HCT116 (cell line): ENCODE results near the gene THEMIS. TPM values are rescaled to one million over a fixed set of nuclear protein-coding genes. Genes with fewer than 3 reads are reported as not detected.

Source experiments
- ATAC-seq: fragments of 200-7000 bp; cut with Tn5 transposase; 2 replicates; pipeline ENCODE4 v1.9.1; 2020; ENCODE audit warnings: mild to moderate bottlenecking, moderate library complexity
- BruUV-seq: library from RNA; stranded (reverse); fragments of 400-500 nt; replicated peaks from 2 replicates; lab custom pipeline; 2021; lab: Mats Ljungman, UMichigan
- CTCF ChIA-PET: fragments of 300-600 bp; sonication (Branson Sonifier 250); formaldehyde crosslinking; loops from one replicate; lab custom pipeline; 2021; ENCODE audit warnings: antibody characterized with exemption; lab: Charles Lee
- POLR2A ChIA-PET: fragments of 300-600, 350-600 bp; sonication (Branson Sonifier 250); formaldehyde crosslinking; loops from one replicate; lab custom pipeline; 2021; ENCODE audit warnings: antibody characterized with exemption; lab: Charles Lee
- RAD21 ChIA-PET, 2 experiments: fragments of 300-600 bp; sonication (Branson Sonifier 250); formaldehyde crosslinking; loops; one replicate each; lab custom pipeline; 2023; ENCODE audit warnings: low total read pairs in 2 of 2; ENCODE audit not compliant: uncharacterized antibody in 2 of 2, unreplicated experiment in 2 of 2, low non-redundant PET in 1 of 2; lab: Charles Lee
- DNase-seq: peaks from one replicate; pipeline ENCODE4 v3.0.0-alpha.2; 2010; ENCODE audit warnings: low read depth, low spot score
- H2AFZ ChIP-seq: fragments of 200-600 bp; shearing (Covaris generic), sonication (generic); 2 replicates; pipeline ENCODE4 v1.6.1; 2017; ENCODE audit warnings: low read depth, mixed run types, mixed read lengths, antibody characterized with exemption, low read length; ENCODE audit not compliant: poor library complexity, severe bottlenecking
- H3K27ac ChIP-seq: 2 replicates; pipeline ENCODE4 v1.5.1; 2012; ENCODE audit warnings: low read depth, low read length
- H3K27me3 ChIP-seq: fragments of 200-600 bp; sonication (generic); 2 replicates; pipeline ENCODE4 v1.6.1; 2016; ENCODE audit warnings: mixed run types, low read length, mixed read lengths; ENCODE audit not compliant: insufficient read depth
- H3K36me3 ChIP-seq, 2 experiments: fragments of 200-500 bp in 1 of 2; fragments of 200-600 bp in 1 of 2; sonication (Bioruptor generic) in 1 of 2; sonication (generic) in 1 of 2; 2 replicates each; pipeline versions ENCODE4 v1.5.1 to v1.6.1; 2014 to 2016; ENCODE audit warnings: low read length in 2 of 2, inconsistent platforms in 1 of 2, mixed read lengths in 1 of 2, mixed run types in 1 of 2; ENCODE audit not compliant: insufficient read depth in 2 of 2, control insufficient read depth in 1 of 2
- H3K4me1 ChIP-seq, 2 experiments: fragments of 200-600 bp in 1 of 2; sonication (generic) in 1 of 2; 2 replicates each; pipeline versions ENCODE4 v1.5.1 to v1.6.1; 2012 to 2017; ENCODE audit warnings: low read length in 2 of 2, inconsistent platforms in 1 of 2, mild to moderate bottlenecking in 1 of 2, mixed read lengths in 1 of 2, mixed run types in 1 of 2, moderate library complexity in 1 of 2; ENCODE audit not compliant: insufficient read depth in 2 of 2, control insufficient read depth in 1 of 2
- H3K4me2 ChIP-seq: fragments of 200-600 bp; sonication (generic); 2 replicates; pipeline ENCODE4 v1.6.1; 2017; ENCODE audit warnings: mixed run types, low read length, mixed read lengths
- H3K4me3 ChIP-seq, 2 experiments: fragments of 200-600 bp in 1 of 2; sonication (generic) in 1 of 2; replicated peaks in 1 of 2; 2 replicates each; pipeline ENCODE4 v1.5.1; 2011 to 2016; ENCODE audit warnings: low read length in 2 of 2, control low read depth in 1 of 2, low read depth in 1 of 2, mild to moderate bottlenecking in 1 of 2, mixed read lengths in 1 of 2, mixed run types in 1 of 2
- H3K79me2 ChIP-seq: fragments of 200-600 bp; sonication (generic); 2 replicates; pipeline ENCODE4 v1.6.1; 2017; ENCODE audit warnings: mild to moderate bottlenecking, mixed run types, low read length, moderate library complexity, mixed read lengths; ENCODE audit not compliant: insufficient read depth
- H3K9ac ChIP-seq: fragments of 200-600 bp; sonication (generic); 2 replicates; pipeline ENCODE4 v1.6.1; 2016; ENCODE audit warnings: low read length, mixed read lengths
- H3K9me2 ChIP-seq: fragments of 200-600 bp; sonication (generic), shearing (Covaris generic); 2 replicates; pipeline ENCODE4 v1.6.1; 2017; ENCODE audit warnings: mixed run types, mild to moderate bottlenecking, moderate library complexity; ENCODE audit not compliant: insufficient read depth
- H3K9me3 ChIP-seq, 2 experiments: fragments of 200-500 bp in 1 of 2; fragments of 200-600 bp in 1 of 2; sonication (Bioruptor generic) in 1 of 2; sonication (generic) in 1 of 2; 2 replicates each; pipeline ENCODE4 v1.6.1; 2014 to 2017; ENCODE audit warnings: low read length in 2 of 2, mixed read lengths in 2 of 2, inconsistent platforms in 1 of 2, low read depth in 1 of 2, mild to moderate bottlenecking in 1 of 2, mixed run types in 1 of 2, moderate library complexity in 1 of 2; ENCODE audit not compliant: control insufficient read depth in 1 of 2, insufficient read depth in 1 of 2
- H4K20me1 ChIP-seq: fragments of 200-600 bp; sonication (generic), shearing (Covaris generic); 2 replicates; pipeline ENCODE4 v1.6.1; 2017; ENCODE audit warnings: mixed run types, mild to moderate bottlenecking, moderate library complexity; ENCODE audit not compliant: insufficient read depth
- EGR1 ChIP-seq: IDR thresholded peaks from 2 replicates; pipeline ENCODE4 v1.6.1; 2012; ENCODE audit warnings: low read depth
- POLR2AphosphoS5 ChIP-seq: IDR thresholded peaks from 2 replicates; pipeline ENCODE4 v1.6.1; 2011; ENCODE audit warnings: mild to moderate bottlenecking, low read depth, low read length, moderate library complexity
- TCF7L2 ChIP-seq: IDR thresholded peaks from 2 replicates; pipeline ENCODE4 v1.7.0; 2011; ENCODE audit warnings: borderline replicate concordance, inconsistent platforms; ENCODE audit not compliant: insufficient read depth, insufficient read length; ENCODE audit errors: extremely low read depth
- intact Hi-C: fragments of 100-400 bp; cut with micrococcal nuclease; formaldehyde crosslinking; loops from 2 replicates; pipeline ENCODE4 v1.10.0; 2022
- total RNA-seq: library from RNA; stranded (reverse); gene quantifications from one replicate; pipeline ENCODE4 v1.2.1, GENCODE V29; 2021; ENCODE audit not compliant: unreplicated experiment
- TF ChIP-seq, protein P1 (sequence below), 3 experiments: fragments of 200-600 bp in 1 of 3; sonication (generic) in 1 of 3; IDR thresholded peaks in 2 of 3; conservative IDR thresholded peaks in 1 of 3; 2 replicates each; pipeline ENCODE4 v1.5.1; 2012 to 2017; ENCODE audit warnings: low read depth in 2 of 3, low read length in 2 of 3, antibody characterized with exemption in 1 of 3, borderline replicate concordance in 1 of 3, control low read depth in 1 of 3, mild to moderate bottlenecking in 1 of 3, mixed read lengths in 1 of 3, mixed run types in 1 of 3, moderate library complexity in 1 of 3; ENCODE audit not compliant: insufficient read depth in 1 of 3
- TF ChIP-seq, protein P2 (sequence below): IDR thresholded peaks from 2 replicates; pipeline ENCODE4 v1.6.1; 2011; ENCODE audit warnings: mild to moderate bottlenecking, low read length, moderate library complexity; ENCODE audit not compliant: insufficient replicate concordance; ENCODE audit errors: extremely low read depth
- TF ChIP-seq, protein P3 (sequence below): IDR thresholded peaks from 2 replicates; pipeline ENCODE4 v1.6.1; 2012

Gene THEMIS
- total RNA-seq, 1 experiment from 2014 or later: 0.20 TPM

DNA sequence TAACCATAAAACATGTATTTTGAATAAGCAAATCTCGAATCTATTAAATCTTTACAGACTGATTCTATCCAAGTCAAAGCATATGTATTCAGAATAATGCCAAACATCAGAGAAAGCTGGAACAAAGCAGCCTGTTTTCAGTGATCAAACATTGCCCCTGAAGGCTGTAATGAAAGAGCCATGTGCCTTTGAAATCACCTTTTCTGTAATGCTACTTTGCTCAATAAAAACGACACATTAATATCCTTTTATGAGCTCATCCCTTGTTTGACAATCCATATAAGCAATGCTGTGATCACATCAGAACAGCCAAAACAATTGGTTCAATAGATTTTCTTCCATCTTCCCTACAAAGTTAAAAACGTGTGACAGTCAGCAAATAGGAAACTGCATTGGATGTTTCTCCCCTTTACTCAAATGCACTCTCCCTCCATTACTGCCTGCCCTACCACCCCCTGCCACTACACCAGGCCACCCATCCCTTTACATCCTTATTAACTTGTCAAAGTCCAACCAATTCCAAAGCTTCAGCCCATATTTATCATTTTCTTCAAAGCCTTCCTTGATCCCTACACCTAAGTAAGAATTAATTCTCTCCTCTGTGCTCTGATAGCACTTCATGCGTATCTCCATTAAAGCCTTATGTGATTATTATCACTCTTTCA, 42.0 kb downstream of the THEMIS start:
- no peaks in the 10 kb centered on the region for H3K4me1 ChIP-seq
- intact Hi-C loops: loop anchor here (5.0 to 10.0 kb wide), 2 partner anchors 656 to 868 kb away; no protein-coding TSS in a partner anchor
- H3K9ac ChIP-seq: no peak overlapping the region
- CTCF ChIA-PET: interaction anchor here (0.9 kb wide), 1 partner anchor 872 kb away, joined by 3 read pairs; no protein-coding TSS in a partner anchor
- H3K4me3 ChIP-seq: no peak overlapping the region
- no peaks in the 10 kb centered on the region for H3K79me2 ChIP-seq
- RAD21 ChIA-PET: no interaction called here
- ATAC-seq: no peak
- TF ChIP-seq, protein P1, sequence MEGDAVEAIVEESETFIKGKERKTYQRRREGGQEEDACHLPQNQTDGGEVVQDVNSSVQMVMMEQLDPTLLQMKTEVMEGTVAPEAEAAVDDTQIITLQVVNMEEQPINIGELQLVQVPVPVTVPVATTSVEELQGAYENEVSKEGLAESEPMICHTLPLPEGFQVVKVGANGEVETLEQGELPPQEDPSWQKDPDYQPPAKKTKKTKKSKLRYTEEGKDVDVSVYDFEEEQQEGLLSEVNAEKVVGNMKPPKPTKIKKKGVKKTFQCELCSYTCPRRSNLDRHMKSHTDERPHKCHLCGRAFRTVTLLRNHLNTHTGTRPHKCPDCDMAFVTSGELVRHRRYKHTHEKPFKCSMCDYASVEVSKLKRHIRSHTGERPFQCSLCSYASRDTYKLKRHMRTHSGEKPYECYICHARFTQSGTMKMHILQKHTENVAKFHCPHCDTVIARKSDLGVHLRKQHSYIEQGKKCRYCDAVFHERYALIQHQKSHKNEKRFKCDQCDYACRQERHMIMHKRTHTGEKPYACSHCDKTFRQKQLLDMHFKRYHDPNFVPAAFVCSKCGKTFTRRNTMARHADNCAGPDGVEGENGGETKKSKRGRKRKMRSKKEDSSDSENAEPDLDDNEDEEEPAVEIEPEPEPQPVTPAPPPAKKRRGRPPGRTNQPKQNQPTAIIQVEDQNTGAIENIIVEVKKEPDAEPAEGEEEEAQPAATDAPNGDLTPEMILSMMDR (IDR thresholded peaks at IDR 0.05 in 2 of 3, conservative IDR thresholded peaks at IDR 0.05 in 1 of 3; ENCODE audit: borderline replicate concordance in 1 of 3, insufficient read depth in 1 of 3, low read depth in 2 of 3, low read length in 2 of 3): 0 out of 6 replicates have a peak, but pooled peaks of 1 of the 3 experiments have one; percentile 30
- no peak for TF ChIP-seq EGR1
- TF ChIP-seq, protein P2, sequence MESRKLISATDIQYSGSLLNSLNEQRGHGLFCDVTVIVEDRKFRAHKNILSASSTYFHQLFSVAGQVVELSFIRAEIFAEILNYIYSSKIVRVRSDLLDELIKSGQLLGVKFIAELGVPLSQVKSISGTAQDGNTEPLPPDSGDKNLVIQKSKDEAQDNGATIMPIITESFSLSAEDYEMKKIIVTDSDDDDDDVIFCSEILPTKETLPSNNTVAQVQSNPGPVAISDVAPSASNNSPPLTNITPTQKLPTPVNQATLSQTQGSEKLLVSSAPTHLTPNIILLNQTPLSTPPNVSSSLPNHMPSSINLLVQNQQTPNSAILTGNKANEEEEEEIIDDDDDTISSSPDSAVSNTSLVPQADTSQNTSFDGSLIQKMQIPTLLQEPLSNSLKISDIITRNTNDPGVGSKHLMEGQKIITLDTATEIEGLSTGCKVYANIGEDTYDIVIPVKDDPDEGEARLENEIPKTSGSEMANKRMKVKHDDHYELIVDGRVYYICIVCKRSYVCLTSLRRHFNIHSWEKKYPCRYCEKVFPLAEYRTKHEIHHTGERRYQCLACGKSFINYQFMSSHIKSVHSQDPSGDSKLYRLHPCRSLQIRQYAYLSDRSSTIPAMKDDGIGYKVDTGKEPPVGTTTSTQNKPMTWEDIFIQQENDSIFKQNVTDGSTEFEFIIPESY: no peak
- no peak for TF ChIP-seq TCF7L2
- TF ChIP-seq, protein P3, sequence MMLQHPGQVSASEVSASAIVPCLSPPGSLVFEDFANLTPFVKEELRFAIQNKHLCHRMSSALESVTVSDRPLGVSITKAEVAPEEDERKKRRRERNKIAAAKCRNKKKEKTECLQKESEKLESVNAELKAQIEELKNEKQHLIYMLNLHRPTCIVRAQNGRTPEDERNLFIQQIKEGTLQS: no peak
- TF ChIP-seq POLR2AphosphoS5: no peak
- no peaks in the 10 kb centered on the region for H3K9me2 ChIP-seq
- no peaks in the 10 kb centered on the region for H4K20me1 ChIP-seq
- POLR2A ChIA-PET: no interaction called here
- H3K4me2 ChIP-seq: no peak overlapping the region
- no peaks in the 10 kb centered on the region for H3K36me3 ChIP-seq
- H3K27me3 ChIP-seq: no peaks in the 10 kb centered on the region
- DNase-seq: no peak
- H3K9me3 ChIP-seq: no peaks in the 10 kb centered on the region
- H3K27ac ChIP-seq: no peak overlapping the region
- no TSS peak for BruUV-seq
- H2AFZ ChIP-seq: no peak overlapping the region
